ENCODE data around the gene KRT84.

KRT84 gene

GRCh38 chr12:52338241-52338960 lies 47.1 kb downstream of the KRT84 start:
- no peak for DNase-seq

GRCh38 chr12:52337054-52337453 lies 48.4 kb downstream of the KRT84 start:
- no peak for DNase-seq

GRCh38 chr12:52336641-52337040 lies 48.8 kb downstream of the KRT84 start:
- DNase-seq = no peak

GRCh38 chr12:52335598-52336262 lies 49.7 kb downstream of the KRT84 start:
- no peak for DNase-seq

GRCh38 chr12:52334185-52334584 lies 51.3 kb downstream of the KRT84 start:
- no peak for DNase-seq

- no peak for DNase-seq
Observed at GRCh38 chr12:52333321-52333720, 52.1 kb downstream of the KRT84 start.

GRCh38 chr12:52332381-52332780 lies 53.1 kb downstream of the KRT84 start:
- no peak for DNase-seq

- DNase-seq = no peak
Observed at GRCh38 chr12:52331833-52332232, 53.6 kb downstream of the KRT84 start.

GRCh38 chr12:52331039-52331438 lies 54.4 kb downstream of the KRT84 start:
- DNase-seq = no peak

- DNase-seq = no peak
Observed at GRCh38 chr12:52327830-52328500, 57.5 kb downstream of the KRT84 start.
